PC-9 (cell line): ENCODE measurements around the gene PUM1. TPM values are rescaled to one million over a fixed set of nuclear protein-coding genes. Genes with fewer than 3 reads are reported as not detected.

Experiments
- BruUV-seq: library from RNA; stranded (reverse); fragments of 400-500 nt; replicated peaks from 2 replicates; lab custom pipeline; 2021; lab: Mats Ljungman, UMichigan
- CTCF ChIA-PET: fragments of 300-600 bp; sonication (Branson Sonifier 250); formaldehyde crosslinking; loops from one replicate; lab custom pipeline; 2022; ENCODE audit warnings: antibody characterized with exemption; lab: Charles Lee
- POLR2A ChIA-PET: fragments of 300-600 bp; sonication (Branson Sonifier 250); formaldehyde crosslinking; loops from one replicate; lab custom pipeline; 2022; ENCODE audit warnings: antibody characterized with exemption; ENCODE audit not compliant: unreplicated experiment; lab: Charles Lee
- DNase-seq, 2 experiments: peaks; one replicate each; pipeline versions ENCODE4 v3.0.0 to v3.0.0-alpha.2; 2015 to 2022; ENCODE audit warnings: mixed read lengths in 1 of 2
- H2AFZ ChIP-seq: fragments of 200-600 bp; sonication (generic); 2 replicates; pipeline ENCODE4 v1.8.1; 2017; ENCODE audit warnings: antibody characterized with exemption
- H3F3A ChIP-seq: fragments of 200-600 bp; sonication (generic); 2 replicates; pipeline ENCODE4 v1.8.1; 2017; ENCODE audit warnings: antibody characterized with exemption, mild to moderate bottlenecking, low read depth; ENCODE audit not compliant: insufficient read depth
- H3K27ac ChIP-seq: fragments of 200-600 bp; sonication (generic); 2 replicates; pipeline ENCODE4 v1.6.1; 2016; ENCODE audit warnings: mixed run types
- H3K27me3 ChIP-seq: fragments of 200-600 bp; sonication (generic); 2 replicates; pipeline ENCODE4 v1.6.1; 2016; ENCODE audit warnings: low read depth, mixed run types; ENCODE audit not compliant: insufficient read depth
- H3K36me3 ChIP-seq: fragments of 200-600 bp; sonication (generic); 2 replicates; pipeline ENCODE4 v1.6.1; 2016; ENCODE audit warnings: low read depth, mixed run types
- H3K4me1 ChIP-seq: fragments of 200-600 bp; sonication (generic); replicated peaks from 2 replicates; pipeline ENCODE4 v1.6.1; 2016; ENCODE audit warnings: mixed run types; ENCODE audit not compliant: insufficient read depth
- H3K4me2 ChIP-seq: fragments of 200-600 bp; sonication (generic); 2 replicates; pipeline ENCODE4 v1.6.1; 2017; ENCODE audit warnings: mixed run types
- H3K4me3 ChIP-seq: fragments of 200-600 bp; sonication (generic); 2 replicates; pipeline ENCODE4 v1.6.1; 2016; ENCODE audit warnings: mixed run types
- H3K79me2 ChIP-seq: fragments of 200-600 bp; sonication (generic); 2 replicates; pipeline ENCODE4 v1.6.1; 2017; ENCODE audit warnings: low read depth, mixed run types
- H3K9me2 ChIP-seq: fragments of 200-600 bp; sonication (generic); 2 replicates; pipeline ENCODE4 v1.8.1; 2017; ENCODE audit warnings: mild to moderate bottlenecking; ENCODE audit not compliant: insufficient read depth
- H3K9me3 ChIP-seq: fragments of 200-600 bp; sonication (generic); 2 replicates; pipeline ENCODE4 v1.8.1; 2016; ENCODE audit warnings: low read depth; ENCODE audit not compliant: insufficient read depth
- H4K20me1 ChIP-seq: fragments of 200-600 bp; sonication (generic); 2 replicates; pipeline ENCODE4 v1.8.1; 2017; ENCODE audit not compliant: insufficient read depth
- EZH2 ChIP-seq: fragments of 200-600 bp; sonication (generic); IDR thresholded peaks from 2 replicates; pipeline ENCODE4 v1.8.0; 2017; ENCODE audit warnings: antibody characterized with exemption, low read depth
- intact Hi-C: fragments of 100-400 bp; cut with micrococcal nuclease; formaldehyde crosslinking; loops from one replicate; pipeline ENCODE4 v1.10.0; 2022; ENCODE audit not compliant: unreplicated experiment
- total RNA-seq: library from RNA; stranded (reverse); gene quantifications from 2 replicates; pipeline ENCODE4 v1.2.3, GENCODE V29; 2021
- TF ChIP-seq, protein P1 (sequence below): fragments of 200-600 bp; sonication (generic); conservative IDR thresholded peaks from 2 replicates; pipeline ENCODE4 v1.6.1; 2017; ENCODE audit warnings: mixed run types, antibody characterized with exemption, mild to moderate bottlenecking, moderate library complexity

The PUM1 gene
- total RNA-seq, 1 experiment from 2014 or later, result 117 TPM

DNA sequence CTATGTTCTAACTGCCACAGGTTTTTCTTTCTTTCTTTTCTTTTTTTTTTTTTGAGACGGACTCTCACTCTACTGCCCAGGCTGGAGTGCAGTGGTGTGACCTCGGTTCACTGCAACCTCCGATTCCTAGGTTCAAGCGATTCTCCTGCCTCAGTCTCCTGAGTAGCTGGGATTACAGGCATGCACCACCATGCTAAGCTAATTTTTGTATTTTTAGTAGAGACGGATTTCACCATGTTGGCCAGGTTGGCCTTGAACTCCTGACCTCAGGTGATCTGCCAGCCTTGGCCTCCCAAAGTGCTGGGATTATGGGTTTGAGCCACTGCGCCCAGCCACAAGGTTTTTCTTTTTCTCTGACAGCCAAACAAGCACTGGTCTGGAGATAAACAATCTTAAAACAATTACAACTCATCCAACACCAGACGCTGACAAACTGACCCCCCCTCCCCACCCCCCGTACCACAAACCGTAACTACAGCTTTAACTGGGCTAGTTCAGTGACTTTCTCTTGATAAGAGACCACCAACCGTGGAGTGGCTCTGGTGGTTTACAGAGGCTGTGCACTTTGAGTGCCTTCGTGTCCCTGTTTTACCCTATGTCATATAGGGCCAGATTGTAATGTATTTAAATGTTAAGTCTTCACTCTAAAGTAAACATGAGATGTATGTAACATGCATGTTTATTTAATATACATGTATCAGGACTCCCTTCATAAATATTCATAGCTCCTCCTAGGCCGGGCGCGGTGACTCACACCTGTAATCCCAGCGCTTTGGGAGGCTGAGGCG lies 19.5 kb upstream of the PUM1 start:
- no TSS peak for BruUV-seq
- Histone ChIP-seq H4K20me1 (no peaks in the 10 kb centered on the region), H3K36me3 (no peaks in the 10 kb centered on the region), H3K27me3 (no peaks in the 10 kb centered on the region), H3F3A (no peaks in the 10 kb centered on the region), H3K9me3 (no peaks in the 10 kb centered on the region), H3K27ac (no peak overlapping the region), H3K4me2 (no peak overlapping the region), H3K79me2 (no peaks in the 10 kb centered on the region), H2AFZ (no peak overlapping the region), H3K4me1 (no peaks in the 10 kb centered on the region), H3K4me3 (no peak overlapping the region), H3K9me2 (no peaks in the 10 kb centered on the region)
- CTCF ChIA-PET, result interaction anchor here (0.5 kb wide), 1 partner anchor 104 kb away, joined by 4 read pairs; no protein-coding TSS in a partner anchor
- POLR2A ChIA-PET, result no interaction called here
- intact Hi-C loops, result no loop called here
- TF ChIP-seq EZH2, result no peak
- TF ChIP-seq, protein P1, sequence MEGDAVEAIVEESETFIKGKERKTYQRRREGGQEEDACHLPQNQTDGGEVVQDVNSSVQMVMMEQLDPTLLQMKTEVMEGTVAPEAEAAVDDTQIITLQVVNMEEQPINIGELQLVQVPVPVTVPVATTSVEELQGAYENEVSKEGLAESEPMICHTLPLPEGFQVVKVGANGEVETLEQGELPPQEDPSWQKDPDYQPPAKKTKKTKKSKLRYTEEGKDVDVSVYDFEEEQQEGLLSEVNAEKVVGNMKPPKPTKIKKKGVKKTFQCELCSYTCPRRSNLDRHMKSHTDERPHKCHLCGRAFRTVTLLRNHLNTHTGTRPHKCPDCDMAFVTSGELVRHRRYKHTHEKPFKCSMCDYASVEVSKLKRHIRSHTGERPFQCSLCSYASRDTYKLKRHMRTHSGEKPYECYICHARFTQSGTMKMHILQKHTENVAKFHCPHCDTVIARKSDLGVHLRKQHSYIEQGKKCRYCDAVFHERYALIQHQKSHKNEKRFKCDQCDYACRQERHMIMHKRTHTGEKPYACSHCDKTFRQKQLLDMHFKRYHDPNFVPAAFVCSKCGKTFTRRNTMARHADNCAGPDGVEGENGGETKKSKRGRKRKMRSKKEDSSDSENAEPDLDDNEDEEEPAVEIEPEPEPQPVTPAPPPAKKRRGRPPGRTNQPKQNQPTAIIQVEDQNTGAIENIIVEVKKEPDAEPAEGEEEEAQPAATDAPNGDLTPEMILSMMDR, result no peak
- no peak for DNase-seq

DNA sequence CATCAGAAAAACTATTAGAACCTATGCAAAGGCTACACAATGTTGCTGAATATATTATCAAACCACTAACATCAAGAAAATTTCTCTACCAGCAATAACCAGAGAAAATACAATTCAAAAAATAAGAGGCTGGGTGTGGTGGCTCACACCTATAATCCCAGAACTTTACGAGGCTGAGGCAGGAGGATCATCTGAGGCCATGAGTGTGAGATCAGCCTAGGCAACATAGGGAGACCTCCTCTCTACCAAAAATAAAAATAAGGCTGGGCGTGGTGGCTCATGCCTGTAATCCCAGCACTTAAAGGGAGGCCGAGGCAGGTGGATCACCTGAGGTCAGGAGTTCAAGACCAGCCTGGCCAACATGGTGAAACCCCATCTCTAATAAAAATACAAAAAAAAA lies 16.9 kb upstream of the PUM1 start:
- no peaks in the 10 kb centered on the region for H3K4me1 ChIP-seq
- no peak for DNase-seq
- no peaks in the 10 kb centered on the region for H3K27me3 ChIP-seq
- no peaks in the 10 kb centered on the region for H3K9me2 ChIP-seq
- H4K20me1 ChIP-seq, result no peaks in the 10 kb centered on the region
- no peaks in the 10 kb centered on the region for H3K79me2 ChIP-seq
- POLR2A ChIA-PET, result no interaction called here
- no peak for TF ChIP-seq EZH2
- TF ChIP-seq, protein P1, result no peak
- intact Hi-C loops, result no loop called here
- H3K27ac ChIP-seq, result no peak overlapping the region
- no peak overlapping the region for H3K4me3 ChIP-seq
- no peak overlapping the region for H3K4me2 ChIP-seq
- no peaks in the 10 kb centered on the region for H3K36me3 ChIP-seq
- BruUV-seq, result no TSS peak
- H3F3A ChIP-seq, result no peaks in the 10 kb centered on the region
- H3K9me3 ChIP-seq, result no peaks in the 10 kb centered on the region
- CTCF ChIA-PET, result no interaction called here
- no peak overlapping the region for H2AFZ ChIP-seq

DNA sequence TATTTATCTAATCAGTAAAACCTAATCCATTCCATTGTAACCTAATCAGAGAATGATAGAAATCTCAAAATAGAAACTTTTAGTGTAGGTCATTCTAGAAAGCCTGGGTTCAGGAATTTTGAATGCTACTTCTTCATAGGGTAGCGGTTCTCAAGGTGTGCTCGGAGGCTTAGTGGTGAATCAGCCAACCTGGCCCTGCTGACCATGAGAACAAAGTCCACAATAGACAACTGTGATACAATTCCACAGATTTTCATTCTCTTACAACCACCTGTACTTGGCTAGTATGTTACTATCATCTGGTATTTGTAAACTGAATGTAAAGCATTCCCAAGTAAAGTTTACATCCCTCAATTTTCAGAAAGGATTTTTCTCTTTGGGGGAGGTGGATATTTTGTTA lies 7.5 kb upstream of the PUM1 start:
- Histone ChIP-seq H4K20me1 (no peaks in the 10 kb centered on the region), H2AFZ (no peak overlapping the region), H3K79me2 (no peaks in the 10 kb centered on the region), H3F3A (no peaks in the 10 kb centered on the region), H3K9me3 (no peaks in the 10 kb centered on the region), H3K4me1 (no peaks in the 10 kb centered on the region), H3K4me2 (no peak overlapping the region), H3K4me3 (no peak overlapping the region), H3K36me3 (no peaks in the 10 kb centered on the region), H3K9me2 (no peaks in the 10 kb centered on the region), H3K27me3 (no peaks in the 10 kb centered on the region), H3K27ac (no peak overlapping the region)
- BruUV-seq, result no TSS peak
- ChIA-PET POLR2A (no interaction called here), CTCF (no interaction called here)
- TF ChIP-seq, protein P1, result no peak
- TF ChIP-seq EZH2, result no peak
- DNase-seq, result no peak
- intact Hi-C loops, result no loop called here
